HEK293T (cell line): ENCODE measurements around the gene SMAD6.
A peak's percentile ranks its signal among the peaks of the same experiment; 100 is the strongest.

Source experiments
- CTCF ChIA-PET: fragments of 350-600 bp; formaldehyde crosslinking; extraction: SDS; loops from one replicate; lab custom pipeline; 2021; ENCODE audit warnings: antibody characterized with exemption, inconsistent platforms; lab: Yijun Ruan, JAX
- POLR2A ChIA-PET: fragments of 350-600 bp; formaldehyde crosslinking; extraction: SDS; loops from one replicate; lab custom pipeline; 2020; ENCODE audit warnings: antibody characterized with exemption, inconsistent platforms; lab: Yijun Ruan, JAX
- DNase-seq: peaks from one replicate; pipeline ENCODE4 v3.0.0; 2012; ENCODE audit warnings: mixed read lengths; ENCODE audit errors: extremely low spot score
- ARNT ChIP-seq: fragments of 450-650 bp; IDR thresholded peaks from 2 replicates; pipeline ENCODE4 v1.6.1; 2017; ENCODE audit warnings: mild to moderate bottlenecking
- BHLHE40 ChIP-seq: fragments of 450-650 bp; IDR thresholded peaks from 2 replicates; pipeline ENCODE4 v1.6.1; 2016; ENCODE audit warnings: mild to moderate bottlenecking, moderate library complexity, borderline replicate concordance
- CTBP1 ChIP-seq: fragments of 450-650 bp; IDR thresholded peaks from 2 replicates; pipeline ENCODE4 v1.6.1; 2016; ENCODE audit warnings: borderline replicate concordance
- ELF4 ChIP-seq: fragments of 450-650 bp; IDR thresholded peaks from 2 replicates; pipeline ENCODE4 v1.6.1; 2017; ENCODE audit warnings: antibody characterized with exemption
- FOXA1 ChIP-seq: fragments of 450-650 bp; IDR thresholded peaks from 2 replicates; pipeline ENCODE4 v1.6.1; 2016; ENCODE audit warnings: mild to moderate bottlenecking
- FOXK2 ChIP-seq: fragments of 450-650 bp; IDR thresholded peaks from 2 replicates; pipeline ENCODE4 v1.6.1; 2016; ENCODE audit warnings: mild to moderate bottlenecking
- FOXM1 ChIP-seq: fragments of 450-650 bp; IDR thresholded peaks from 2 replicates; pipeline ENCODE4 v1.6.1; 2017; ENCODE audit warnings: mild to moderate bottlenecking, borderline replicate concordance
- HDGF ChIP-seq: fragments of 450-650 bp; IDR thresholded peaks from 2 replicates; pipeline ENCODE4 v1.6.1; 2017; ENCODE audit warnings: antibody characterized with exemption, borderline replicate concordance
- L3MBTL2 ChIP-seq: fragments of 450-650 bp; conservative IDR thresholded peaks from 2 replicates; pipeline ENCODE4 v1.6.1; 2016; ENCODE audit warnings: mild to moderate bottlenecking
- LEF1 ChIP-seq: fragments of 450-650 bp; IDR thresholded peaks from 2 replicates; pipeline ENCODE4 v1.6.1; 2017; ENCODE audit warnings: mild to moderate bottlenecking, borderline replicate concordance
- NFRKB ChIP-seq: fragments of 450-650 bp; IDR thresholded peaks from 2 replicates; pipeline ENCODE4 v1.6.1; 2016; ENCODE audit warnings: mild to moderate bottlenecking, moderate library complexity
- SP1 ChIP-seq: fragments of 450-650 bp; IDR thresholded peaks from 2 replicates; pipeline ENCODE4 v1.6.1; 2017
- SUZ12 ChIP-seq: fragments of 450-650 bp; IDR thresholded peaks from 2 replicates; pipeline ENCODE4 v1.6.1; 2016; ENCODE audit warnings: mild to moderate bottlenecking
- TARDBP ChIP-seq: fragments of 450-650 bp; IDR thresholded peaks from 2 replicates; pipeline ENCODE4 v1.6.1; 2016
- ZNF384 ChIP-seq: fragments of 450-650 bp; IDR thresholded peaks from 2 replicates; pipeline ENCODE4 v1.6.1; 2016
- TF ChIP-seq, protein P1 (sequence below): fragments of 450-650 bp; IDR thresholded peaks from 2 replicates; pipeline ENCODE4 v1.6.1; 2016

Gene SMAD6

DNA sequence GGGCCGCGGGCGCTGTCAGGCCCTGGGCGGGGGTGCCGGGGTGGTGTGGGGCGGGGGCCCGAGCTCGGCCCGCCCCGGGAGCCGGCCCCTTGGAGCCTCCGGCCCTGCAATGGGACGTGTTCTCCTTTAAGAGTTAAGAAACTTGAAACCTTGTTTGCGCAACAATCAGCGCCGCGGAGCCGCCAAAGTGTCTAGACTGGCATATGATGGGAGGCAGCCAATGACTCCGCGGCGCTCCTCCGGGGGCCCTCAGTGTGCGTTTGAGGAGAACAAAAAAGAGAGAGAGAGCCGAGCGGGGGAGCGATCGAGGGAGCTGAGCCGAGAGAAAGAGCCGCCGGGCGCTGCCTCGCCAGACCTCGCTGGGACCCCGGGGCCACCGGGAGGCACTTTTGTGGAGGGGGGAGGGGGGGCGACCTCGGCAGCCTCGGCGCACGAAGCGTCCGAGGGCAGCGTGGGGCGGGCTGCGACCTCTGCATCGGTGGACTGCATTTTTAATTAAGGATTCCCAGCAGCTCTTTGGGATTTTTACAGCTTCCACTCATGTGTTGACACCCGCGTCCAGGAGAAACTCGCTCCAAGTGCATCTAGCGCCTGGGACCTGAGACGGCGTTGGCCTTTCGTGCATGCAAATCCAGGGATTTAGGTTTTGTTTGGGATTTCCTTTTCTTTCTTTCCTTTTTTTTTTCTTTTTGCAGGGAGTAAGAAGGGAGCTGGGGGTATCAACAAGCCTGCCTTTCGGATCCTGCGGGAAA is at the start of gene SMAD6:
Gene SMAD6, plus strand, starts transcription at position 202 of the 752 bp plus-strand sequence. CDS start 1,023 bp downstream, outside the sequence.
- TF ChIP-seq, protein P1, sequence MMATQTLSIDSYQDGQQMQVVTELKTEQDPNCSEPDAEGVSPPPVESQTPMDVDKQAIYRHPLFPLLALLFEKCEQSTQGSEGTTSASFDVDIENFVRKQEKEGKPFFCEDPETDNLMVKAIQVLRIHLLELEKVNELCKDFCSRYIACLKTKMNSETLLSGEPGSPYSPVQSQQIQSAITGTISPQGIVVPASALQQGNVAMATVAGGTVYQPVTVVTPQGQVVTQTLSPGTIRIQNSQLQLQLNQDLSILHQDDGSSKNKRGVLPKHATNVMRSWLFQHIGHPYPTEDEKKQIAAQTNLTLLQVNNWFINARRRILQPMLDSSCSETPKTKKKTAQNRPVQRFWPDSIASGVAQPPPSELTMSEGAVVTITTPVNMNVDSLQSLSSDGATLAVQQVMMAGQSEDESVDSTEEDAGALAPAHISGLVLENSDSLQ, result peak; percentile 70
- TF ChIP-seq L3MBTL2, result no peak; the same call in 1 of the 2 replicates
- no peak for TF ChIP-seq ZNF384
- no peak for TF ChIP-seq SP1
- TF ChIP-seq FOXA1, result no peak
- no peak for TF ChIP-seq HDGF
- TF ChIP-seq TARDBP, result no peak
- TF ChIP-seq CTBP1, result peak; percentile 77; the same call in 1 of the 2 replicates
- ChIA-PET POLR2A (interaction anchor here (0.6 to 4.9 kb wide), 22 partner anchors 10 to 818 kb away, joined by 3 to 31 read pairs (median 4); no protein-coding TSS in a partner anchor), CTCF (interaction anchor here (0.9 to 3.9 kb wide), 4 partner anchors 61 to 150 kb away, joined by 3 to 17 read pairs (median 4); no protein-coding TSS in a partner anchor)
- peak; percentile 80 for DNase-seq

DNA sequence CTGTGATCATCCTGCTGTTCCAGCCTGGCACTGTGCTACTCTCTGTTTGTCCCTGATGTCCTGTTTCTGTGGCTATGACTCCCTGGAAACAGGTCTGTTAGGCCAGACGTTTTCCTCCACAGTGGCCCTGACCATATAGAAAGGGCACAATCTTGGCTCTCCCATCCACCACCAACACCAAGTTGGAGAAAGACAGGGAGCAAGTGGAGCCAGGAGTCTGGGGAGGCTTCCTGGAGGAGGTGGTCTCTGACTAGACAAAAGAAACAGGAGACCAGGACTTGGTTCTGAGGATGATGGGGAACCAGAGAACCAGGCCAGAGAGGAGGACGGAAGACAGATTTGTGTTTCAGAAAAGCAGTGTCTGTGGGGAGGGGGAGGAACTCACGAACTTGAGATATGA is 49.2 kb upstream of the SMAD6 start:
- TF ChIP-seq SP1 (no peak), HDGF (no peak), FOXM1 (no peak), FOXA1 (no peak)
- TF ChIP-seq, protein P1, result no peak
- POLR2A ChIA-PET, result no interaction called here
- DNase-seq, result no peak
- CTCF ChIA-PET, result no interaction called here

DNA sequence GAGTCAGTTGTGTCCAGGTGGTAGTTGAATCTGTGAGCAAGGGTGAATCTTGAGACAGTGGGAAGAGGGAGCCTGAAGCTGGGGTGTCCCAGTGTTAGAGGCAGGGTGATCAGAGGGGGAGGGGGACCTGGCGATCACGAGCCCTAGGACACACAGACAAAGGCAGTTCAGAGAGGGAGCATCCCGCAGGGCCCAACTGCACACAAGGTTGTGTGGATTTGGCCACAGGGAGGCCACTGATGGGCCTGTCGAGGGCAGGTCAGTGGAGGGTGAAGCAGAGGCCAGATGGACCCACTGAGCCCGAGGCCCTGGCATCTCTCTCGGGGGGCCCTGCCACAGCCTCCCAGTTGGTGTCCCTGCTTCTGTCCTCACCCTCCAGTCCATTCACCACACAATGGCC is 48.6 kb upstream of the SMAD6 start:
- POLR2A ChIA-PET, result no interaction called here
- DNase-seq, result no peak
- CTCF ChIA-PET, result no interaction called here
- TF ChIP-seq FOXK2 (no peak), ARNT (no peak), SUZ12 (no peak), ZNF384 (no peak), CTBP1 (no peak), BHLHE40 (no peak), ELF4 (no peak), NFRKB (no peak), HDGF (no peak)

- TF ChIP-seq FOXM1, result no peak
- no peak for DNase-seq
- ChIA-PET POLR2A (no interaction called here), CTCF (no interaction called here)
Observed at GRCh38 chr15:66653852-66654251, 48.2 kb upstream of the SMAD6 start.

DNA sequence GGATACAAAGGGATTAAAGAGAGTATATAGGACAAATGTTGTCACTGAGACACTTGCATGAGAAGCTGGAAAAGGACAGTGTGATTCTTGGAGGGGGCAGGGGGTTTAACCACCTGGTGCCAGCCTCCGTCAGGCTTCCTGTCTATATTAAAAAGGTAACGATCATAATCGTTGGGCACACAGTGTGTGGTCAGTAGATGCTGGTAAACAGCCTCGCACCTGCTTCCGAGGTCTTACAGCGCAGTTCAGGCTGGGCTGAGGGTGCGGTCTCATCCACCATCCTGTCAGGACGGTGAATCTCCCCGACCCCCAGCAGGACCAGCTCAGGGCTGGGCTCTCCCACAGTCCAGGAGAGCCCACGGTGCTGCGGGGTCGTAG is 47.7 kb upstream of the SMAD6 start:
- ChIA-PET CTCF (no interaction called here), POLR2A (no interaction called here)
- DNase-seq, result no peak
- TF ChIP-seq HDGF, result no peak
- TF ChIP-seq ELF4, result no peak
- no peak for TF ChIP-seq FOXA1
- TF ChIP-seq LEF1, result no peak
- no peak for TF ChIP-seq FOXM1
- no peak for TF ChIP-seq NFRKB
- no peak for TF ChIP-seq SUZ12
- no peak for TF ChIP-seq ZNF384
- TF ChIP-seq SP1, result no peak
- no peak for TF ChIP-seq BHLHE40
- TF ChIP-seq L3MBTL2, result no peak
- TF ChIP-seq CTBP1, result no peak
- TF ChIP-seq TARDBP, result no peak
- TF ChIP-seq FOXK2, result no peak
- TF ChIP-seq, protein P1, result no peak
- TF ChIP-seq ARNT, result no peak

GRCh38 chr15:66654739-66655375 is 47.2 kb upstream of the SMAD6 start:
- ChIA-PET CTCF (no interaction called here), POLR2A (no interaction called here)
- no peak for TF ChIP-seq LEF1
- no peak for TF ChIP-seq ARNT
- TF ChIP-seq SP1, result no peak
- no peak for TF ChIP-seq CTBP1
- TF ChIP-seq ELF4, result no peak
- TF ChIP-seq HDGF, result no peak
- TF ChIP-seq BHLHE40, result no peak
- TF ChIP-seq SUZ12, result no peak
- no peak for TF ChIP-seq ZNF384
- TF ChIP-seq FOXM1, result no peak
- DNase-seq, result no peak

DNA sequence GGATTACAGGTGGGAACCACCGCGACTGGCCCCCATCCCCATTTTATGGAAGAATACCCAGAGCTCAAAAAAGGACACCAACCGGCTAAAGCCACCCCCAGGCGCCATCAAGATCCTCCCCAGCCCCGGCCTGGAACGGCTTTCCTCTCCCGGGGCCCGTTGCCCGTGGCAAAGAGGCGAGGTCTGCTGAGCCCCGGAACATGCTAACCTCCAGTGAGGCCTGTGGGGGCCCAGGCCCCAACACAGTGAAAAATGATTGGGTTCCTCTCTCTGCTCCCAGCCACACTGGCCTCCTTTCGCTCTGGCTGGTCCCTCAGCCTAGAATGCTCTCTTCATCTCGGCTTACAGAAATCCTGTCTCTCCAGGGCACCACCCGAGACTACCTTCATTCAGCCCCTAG is 46.5 kb upstream of the SMAD6 start:
- ChIA-PET POLR2A (no interaction called here), CTCF (no interaction called here)
- no peak for TF ChIP-seq ELF4
- TF ChIP-seq, protein P1, result no peak
- no peak for TF ChIP-seq ZNF384
- no peak for TF ChIP-seq SUZ12
- TF ChIP-seq FOXA1, result no peak
- no peak for DNase-seq
